ENCODE results near the gene TSPY8.
"Not testable (repeated sequence)": the region's sequence is repeated elsewhere in the genome, so short reads cannot be mapped to it uniquely, and the experiment has no call there.

TSPY8 gene
- long read RNA-seq, donor 1, result 0 reads
- long read RNA-seq, donor 2, result 0 reads
- long read RNA-seq, donor 3, result 0 reads
- long read RNA-seq, donor 4, result 0 reads
- long read RNA-seq, donor 5, result 0 reads
- long read RNA-seq, donor 6, result 0 reads
- long read RNA-seq, donor 7, result 0 reads
- long read RNA-seq, donor 8, result 0 reads

DNA sequence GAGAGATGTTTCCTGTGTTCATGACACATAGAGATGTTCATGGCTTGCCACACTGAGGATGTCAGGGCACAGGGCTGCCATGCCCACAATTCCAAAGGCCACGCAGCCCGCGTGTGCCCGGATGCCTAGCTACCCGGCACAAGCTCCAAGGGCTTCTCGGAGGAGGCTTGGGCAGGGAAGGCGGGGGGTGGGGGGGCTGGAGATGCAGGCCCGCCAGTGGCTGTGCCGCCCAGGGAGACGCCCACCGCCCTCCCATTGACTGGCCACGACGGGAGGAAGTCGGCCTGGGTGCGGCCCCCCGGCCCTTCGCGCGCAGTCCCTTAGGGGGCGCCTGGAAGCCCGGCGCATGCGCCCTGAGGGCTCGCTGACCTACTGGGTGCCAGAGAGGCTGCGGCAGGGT, at the start of gene TSPY8:
TSPY8 (plus strand) TSS at position 301 of the 400 bp plus-strand sequence; CDS start at position 347, 46 bp downstream.
- not testable (repeated sequence) for DNase-seq

- DNase-seq, result no peak
Observed at GRCh38 chrY:9320996-9321395, 36.6 kb upstream of the TSPY8 start.

- DNase-seq, result not testable (repeated sequence)
Observed at GRCh38 chrY:9337164-9337563, 20.4 kb upstream of the TSPY8 start, which contains the start of gene TSPY4. TSPY4 (plus strand) TSS chrY:9337464; CDS start chrY:9337510, 46 bp downstream.

GRCh38 chrY:9396527-9396926, 38.9 kb downstream of the TSPY8 start:
- DNase-seq, result not testable (repeated sequence)

DNA sequence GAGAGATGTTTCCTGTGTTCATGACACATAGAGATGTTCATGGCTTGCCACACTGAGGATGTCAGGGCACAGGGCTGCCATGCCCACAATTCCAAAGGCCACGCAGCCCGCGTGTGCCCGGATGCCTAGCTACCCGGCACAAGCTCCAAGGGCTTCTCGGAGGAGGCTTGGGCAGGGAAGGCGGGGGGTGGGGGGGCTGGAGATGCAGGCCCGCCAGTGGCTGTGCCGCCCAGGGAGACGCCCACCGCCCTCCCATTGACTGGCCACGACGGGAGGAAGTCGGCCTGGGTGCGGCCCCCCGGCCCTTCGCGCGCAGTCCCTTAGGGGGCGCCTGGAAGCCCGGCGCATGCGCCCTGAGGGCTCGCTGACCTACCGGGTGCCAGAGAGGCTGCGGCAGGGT, 40.5 kb downstream of the TSPY8 start, which contains the start of gene TSPY3:
TSPY3 (plus strand) TSS at position 301 of the 400 bp plus-strand sequence; CDS start at position 347, 46 bp downstream.
- DNase-seq, result not testable (repeated sequence)
